Stimulated activated CD4-positive, alpha-beta T cell treated with anti-CD3 and anti-CD28 coated beads, Interleukin-15, amount 100 ng/mL, for 48 hours (primary cell): Measurements from ENCODE around the gene SLC17A7.
A peak's percentile ranks its signal among the peaks of the same experiment; 100 is the strongest.
"Not testable (repeated sequence)": the region's sequence is repeated elsewhere in the genome, so short reads cannot be mapped to it uniquely, and the experiment has no call there.

Experiments used
- DNase-seq, 2 donors: peaks; one replicate each; pipeline ENCODE4 v3.0.0-alpha.2; 2020; ENCODE audit warnings: low read depth in 2 of 2

Gene SLC17A7

GRCh38 chr19:49469828-49470614 lies 28.7 kb upstream of the SLC17A7 start:
- DNase-seq = peak; percentile 54 to 74

- DNase-seq = peak; percentile 68 to 76
Measured at GRCh38 chr19:49468746-49469447, 27.6 kb upstream of the SLC17A7 start.

GRCh38 chr19:49468199-49468598 lies 26.9 kb upstream of the SLC17A7 start:
- no peak for DNase-seq

GRCh38 chr19:49465371-49465770 lies 24.0 kb upstream of the SLC17A7 start:
- DNase-seq = no peak

GRCh38 chr19:49463960-49464740 lies 22.8 kb upstream of the SLC17A7 start:
- DNase-seq = no peak

- no peak for DNase-seq
Measured at GRCh38 chr19:49462492-49462891, 21.2 kb upstream of the SLC17A7 start.

- no peak for DNase-seq
Measured at GRCh38 chr19:49461656-49462055, 20.3 kb upstream of the SLC17A7 start.

- not testable (repeated sequence) for DNase-seq
Measured at GRCh38 chr19:49461130-49461529, 19.8 kb upstream of the SLC17A7 start.

- DNase-seq = no peak
Measured at GRCh38 chr19:49459388-49459787, 18.1 kb upstream of the SLC17A7 start.

GRCh38 chr19:49458567-49458903 lies 17.2 kb upstream of the SLC17A7 start:
- no peak for DNase-seq

- no peak for DNase-seq
Measured at GRCh38 chr19:49456326-49456725, 15.0 kb upstream of the SLC17A7 start.

- no peak for DNase-seq
Measured at GRCh38 chr19:49455773-49456172, 14.4 kb upstream of the SLC17A7 start.

- no peak for DNase-seq
Measured at GRCh38 chr19:49453757-49454240, 12.5 kb upstream of the SLC17A7 start.

GRCh38 chr19:49453013-49453756 lies 11.9 kb upstream of the SLC17A7 start, which contains the start of gene ALDH16A1:
Gene ALDH16A1, plus strand, starts transcription at chr19:49453225. Its CDS starts 107 bp downstream, at chr19:49453332.
- peak; percentile 97 for DNase-seq

GRCh38 chr19:49451430-49452181 lies 10.3 kb upstream of the SLC17A7 start, which contains the start of gene PIH1D1:
Gene PIH1D1, minus strand, starts transcription at chr19:49451814. Its CDS starts 240 bp downstream, at chr19:49451574.
- DNase-seq = peak; percentile 94 to 95

- DNase-seq = no peak
Measured at GRCh38 chr19:49450405-49450804, 9.1 kb upstream of the SLC17A7 start.

GRCh38 chr19:49448432-49448786 lies 7.1 kb upstream of the SLC17A7 start:
- no peak for DNase-seq

GRCh38 chr19:49447485-49448431 lies 6.4 kb upstream of the SLC17A7 start:
- DNase-seq = no peak

GRCh38 chr19:49445997-49446396 lies 4.7 kb upstream of the SLC17A7 start:
- DNase-seq = no peak
